ENCODE results near the gene TXNRD3.

The TXNRD3 gene

GRCh38 chr3:126558336-126559071, 96.4 kb downstream of the TXNRD3 start, which contains the start of gene C3orf22:
Gene C3orf22 (minus strand): TSS chr3:126558932. CDS start chr3:126553390, 5,542 bp downstream.
- no peaks in the 10 kb centered on the region for H3K4me1 ChIP-seq (ENCODE audit: control insufficient read depth, insufficient read depth, low read length)
- no peak within 1 kb of the TSS for H3K4me3 ChIP-seq (ENCODE audit: low read depth, low read length)
- no peaks in the 10 kb centered on the region for H3K9me3 ChIP-seq (ENCODE audit: control insufficient read depth, insufficient read depth, low read length)
- H3K36me3 ChIP-seq (ENCODE audit: control insufficient read depth, insufficient read depth, low read length), result no peaks in the 10 kb centered on the region
- no peaks in the 10 kb centered on the region for H3K27me3 ChIP-seq (ENCODE audit: control insufficient read depth, insufficient read depth, low read length)
- no peak within 1 kb of the TSS for H3K9ac ChIP-seq (ENCODE audit: low read depth, low read length)
- no peak within 1 kb of the TSS for H3K27ac ChIP-seq (ENCODE audit: low read depth, low read length)

GRCh38 chr3:126557761-126558160, 97.2 kb downstream of the TXNRD3 start:
- Histone ChIP-seq H3K27ac (ENCODE audit: low read depth, low read length) (no peak overlapping the region), H3K9me3 (ENCODE audit: control insufficient read depth, insufficient read depth, low read length) (no peaks in the 10 kb centered on the region), H3K27me3 (ENCODE audit: control insufficient read depth, insufficient read depth, low read length) (no peaks in the 10 kb centered on the region), H3K36me3 (ENCODE audit: control insufficient read depth, insufficient read depth, low read length) (no peaks in the 10 kb centered on the region), H3K9ac (ENCODE audit: low read depth, low read length) (no peak overlapping the region), H3K4me1 (ENCODE audit: control insufficient read depth, insufficient read depth, low read length) (no peaks in the 10 kb centered on the region), H3K4me3 (ENCODE audit: low read depth, low read length) (no peak overlapping the region)

GRCh38 chr3:126557415-126557745, 97.5 kb downstream of the TXNRD3 start:
- H3K9ac ChIP-seq (ENCODE audit: low read depth, low read length), result no peak overlapping the region
- H3K27me3 ChIP-seq (ENCODE audit: control insufficient read depth, insufficient read depth, low read length), result no peaks in the 10 kb centered on the region
- no peak overlapping the region for H3K4me3 ChIP-seq (ENCODE audit: low read depth, low read length)
- H3K36me3 ChIP-seq (ENCODE audit: control insufficient read depth, insufficient read depth, low read length), result no peaks in the 10 kb centered on the region
- no peak overlapping the region for H3K27ac ChIP-seq (ENCODE audit: low read depth, low read length)
- no peaks in the 10 kb centered on the region for H3K4me1 ChIP-seq (ENCODE audit: control insufficient read depth, insufficient read depth, low read length)
- no peaks in the 10 kb centered on the region for H3K9me3 ChIP-seq (ENCODE audit: control insufficient read depth, insufficient read depth, low read length)
